H1 (cell line): ENCODE data around the gene ENOX2. TPM values are rescaled to one million over a fixed set of nuclear protein-coding genes. Genes with fewer than 3 reads are reported as not detected.

ENCODE experiments used
- CTCF ChIA-PET: fragments of 300-600 bp; sonication (Branson Sonifier 250); formaldehyde crosslinking; loops from one replicate; lab custom pipeline; 2021; ENCODE audit not compliant: partially characterized antibody; lab: Charles Lee
- POLR2A ChIA-PET: fragments of 300-600 bp; sonication (Branson Sonifier 250); formaldehyde crosslinking; loops from one replicate; lab custom pipeline; 2021; ENCODE audit warnings: inconsistent platforms; ENCODE audit not compliant: partially characterized antibody; lab: Charles Lee
- DNase-seq, 2 experiments: peaks; one replicate each; pipeline versions ENCODE4 v3.0.0 to v3.0.0-alpha.2; 2010 to 2022; ENCODE audit warnings: low spot score in 2 of 2, low read depth in 1 of 2, mixed read lengths in 1 of 2
- FAIRE-seq: peaks from 2 replicates; lab custom pipeline; 2011; peaks lifted over from hg19 to GRCh38; lab: Jason Lieb, UNC
- H2AFZ ChIP-seq: 2 replicates; pipeline ENCODE4 v1.8.1; 2012; ENCODE audit warnings: low read length, inconsistent platforms
- H2AK5ac ChIP-seq: 2 replicates; pipeline ENCODE4 v1.6.1; 2013; ENCODE audit warnings: low read depth, low read length
- H2BK120ac ChIP-seq: replicated peaks from 2 replicates; pipeline ENCODE3; 2013; ENCODE audit warnings: low read depth, low read length, inconsistent platforms
- H2BK12ac ChIP-seq: 2 replicates; pipeline ENCODE4 v1.6.1; 2013; ENCODE audit warnings: low read depth, low read length
- H2BK15ac ChIP-seq: 2 replicates; pipeline ENCODE4 v1.6.1; 2013; ENCODE audit warnings: low read length
- H2BK20ac ChIP-seq: 2 replicates; pipeline ENCODE4 v1.6.1; 2013; ENCODE audit warnings: low read length
- H2BK5ac ChIP-seq: 2 replicates; pipeline ENCODE4 v1.6.1; 2013; ENCODE audit warnings: low read depth, low read length
- H3K14ac ChIP-seq: 2 replicates; pipeline ENCODE4 v1.6.1; 2013; ENCODE audit warnings: inconsistent platforms; ENCODE audit not compliant: insufficient read length
- H3K18ac ChIP-seq: 2 replicates; pipeline ENCODE4 v1.6.1; 2013; ENCODE audit warnings: low read length; ENCODE audit errors: extremely low read depth
- H3K23ac ChIP-seq: 2 replicates; pipeline ENCODE4 v1.6.1; 2013; ENCODE audit warnings: inconsistent platforms; ENCODE audit not compliant: insufficient read length
- H3K23me2 ChIP-seq: 2 replicates; pipeline ENCODE4 v1.6.1; 2013; ENCODE audit warnings: low read depth, low read length
- H3K27ac ChIP-seq: 2 replicates; pipeline ENCODE4 v1.6.1; 2011; ENCODE audit warnings: low read depth, low read length, inconsistent platforms
- H3K27me3 ChIP-seq, 4 experiments: replicated peaks in 1 of 4; 1 replicate in 1 of 4; 2 replicates in 3 of 4; pipeline versions ENCODE4 v1.6.1 to v1.8.1; 2011 to 2013; ENCODE audit warnings: low read length in 3 of 4, mild to moderate bottlenecking in 3 of 4, inconsistent platforms in 2 of 4, mixed read lengths in 2 of 4, moderate library complexity in 1 of 4; ENCODE audit not compliant: control insufficient read depth in 3 of 4, insufficient read depth in 3 of 4; ENCODE audit errors: extremely low read depth in 1 of 4
- H3K36me3 ChIP-seq, 4 experiments: 2 replicates each; pipeline versions ENCODE4 v1.6.1 to v1.8.1; 2011 to 2013; ENCODE audit warnings: mild to moderate bottlenecking in 4 of 4, low read length in 3 of 4, moderate library complexity in 2 of 4, control low read depth in 1 of 4, inconsistent platforms in 1 of 4; ENCODE audit not compliant: insufficient read depth in 4 of 4, control insufficient read depth in 2 of 4
- H3K4ac ChIP-seq: replicated peaks from 2 replicates; pipeline ENCODE3; 2013; ENCODE audit warnings: low read length, low read depth, mixed read lengths, inconsistent platforms; ENCODE audit not compliant: insufficient read length
- H3K4me1 ChIP-seq, 4 experiments: replicated peaks in 1 of 4; 1 replicate in 1 of 4; 2 replicates in 3 of 4; pipeline versions ENCODE4 v1.6.1 to v1.8.1; 2011 to 2013; ENCODE audit warnings: low read length in 3 of 4, inconsistent platforms in 2 of 4, mixed read lengths in 1 of 4; ENCODE audit not compliant: insufficient read depth in 4 of 4, control insufficient read depth in 3 of 4
- H3K4me2 ChIP-seq, 2 experiments: 2 replicates each; pipeline versions ENCODE4 v1.6.1 to v1.8.1; 2011 to 2013; ENCODE audit warnings: low read depth in 2 of 2, low read length in 2 of 2, control low read depth in 1 of 2, inconsistent platforms in 1 of 2, mild to moderate bottlenecking in 1 of 2; ENCODE audit not compliant: insufficient read depth in 1 of 2
- H3K4me3 ChIP-seq, 4 experiments: fragments of 200-600, 300-600 bp in 1 of 4; sonication (generic), shearing (Covaris generic), sonication (Bioruptor Twin) in 1 of 4; 2 replicates each; pipeline versions ENCODE4 v1.5.1 to v1.8.1; 2011 to 2016; ENCODE audit warnings: low read length in 4 of 4, low read depth in 3 of 4, control low read depth in 2 of 4, inconsistent platforms in 2 of 4, mild to moderate bottlenecking in 2 of 4, mixed read lengths in 1 of 4, moderate library complexity in 1 of 4; ENCODE audit not compliant: insufficient read depth in 2 of 4; ENCODE audit errors: extremely low read depth in 1 of 4
- H3K56ac ChIP-seq: replicated peaks from 2 replicates; pipeline ENCODE3; 2013; ENCODE audit warnings: low read depth, mild to moderate bottlenecking, mixed read lengths, low read length, inconsistent platforms; ENCODE audit not compliant: insufficient read length
- H3K79me1 ChIP-seq: 2 replicates; pipeline ENCODE4 v1.6.1; 2013; ENCODE audit warnings: low read depth, low read length, control low read depth
- H3K79me2 ChIP-seq, 2 experiments: 2 replicates each; pipeline versions ENCODE4 v1.6.1 to v1.8.1; 2012 to 2013; ENCODE audit warnings: low read length in 2 of 2, mild to moderate bottlenecking in 2 of 2, inconsistent platforms in 1 of 2; ENCODE audit not compliant: insufficient read depth in 2 of 2, control insufficient read depth in 1 of 2
- H3K9ac ChIP-seq, 4 experiments: replicated peaks in 1 of 4; 1 replicate in 1 of 4; 2 replicates in 3 of 4; pipeline versions ENCODE4 v1.6.1 to v1.8.1; 2011 to 2013; ENCODE audit warnings: low read depth in 3 of 4, low read length in 3 of 4, control low read depth in 2 of 4, mild to moderate bottlenecking in 2 of 4, moderate library complexity in 2 of 4, inconsistent platforms in 1 of 4; ENCODE audit errors: extremely low read depth in 1 of 4
- H3K9me3 ChIP-seq, 2 experiments: 2 replicates each; pipeline versions ENCODE4 v1.6.1 to v1.8.1; 2012 to 2013; ENCODE audit warnings: mild to moderate bottlenecking in 2 of 2, moderate library complexity in 2 of 2, control low read depth in 1 of 2, inconsistent platforms in 1 of 2, low read depth in 1 of 2, low read length in 1 of 2, mixed read lengths in 1 of 2; ENCODE audit not compliant: insufficient read depth in 2 of 2
- H4K20me1 ChIP-seq, 2 experiments: replicated peaks in 1 of 2; 2 replicates each; pipeline versions ENCODE3 to v1.8.1; 2011 to 2013; ENCODE audit warnings: inconsistent platforms in 2 of 2, low read length in 2 of 2, mild to moderate bottlenecking in 1 of 2; ENCODE audit not compliant: insufficient read depth in 2 of 2, control insufficient read depth in 1 of 2
- H4K5ac ChIP-seq: 2 replicates; pipeline ENCODE4 v1.6.1; 2013; ENCODE audit warnings: low read length, low read depth, mixed read lengths, inconsistent platforms; ENCODE audit not compliant: insufficient read length
- H4K8ac ChIP-seq: 2 replicates; pipeline ENCODE4 v1.8.0; 2013; ENCODE audit warnings: mild to moderate bottlenecking, moderate library complexity, low read length, inconsistent platforms; ENCODE audit not compliant: insufficient read depth; ENCODE audit errors: extremely low read depth
- H4K91ac ChIP-seq: replicated peaks from 2 replicates; pipeline ENCODE3; 2013; ENCODE audit warnings: low read length, mixed read lengths, inconsistent platforms; ENCODE audit not compliant: insufficient read length
- EGR1 ChIP-seq: IDR thresholded peaks from 2 replicates; pipeline ENCODE4 v1.6.1; 2011; ENCODE audit warnings: low read depth, low read length, borderline replicate concordance
- HDAC6 ChIP-seq: IDR thresholded peaks from one replicate; pipeline ENCODE4 v1.7.1; 2012; ENCODE audit warnings: low read depth, mild to moderate bottlenecking, inconsistent platforms, low read length, moderate library complexity
- RNF2 ChIP-seq: fragments of 200-900, 300-1000 bp; sonication (generic); IDR thresholded peaks from 2 replicates; pipeline ENCODE4 v1.7.1; 2016; ENCODE audit warnings: borderline replicate concordance, low read depth, mild to moderate bottlenecking, antibody characterized with exemption, low read length; ENCODE audit not compliant: poor library complexity, severe bottlenecking; ENCODE audit errors: missing control alignments
- SIRT6 ChIP-seq: IDR thresholded peaks from one replicate; pipeline ENCODE4 v1.7.1; 2012; ENCODE audit warnings: low read length, inconsistent platforms
- WGBS, 2 experiments: shearing (Covaris generic) in 1 of 2; methylation state at CpG; one replicate each; pipeline versions ENCODE4 v1.1.6 to v1.1.7; 2013 to 2015; ENCODE audit warnings: low lambda C conversion rate in 2 of 2, mixed read lengths in 2 of 2, inconsistent platforms in 1 of 2, low coverage in 1 of 2, missing lambda C conversion rate in 1 of 2; ENCODE audit not compliant: insufficient replicate concordance in 2 of 2, insufficient coverage in 1 of 2, insufficient read length in 1 of 2; ENCODE audit errors: extremely low coverage in 1 of 2, missing lambda C conversion rate in 1 of 2; 5-methylcytosine and 5-hydroxymethylcytosine counted together
- polyA plus RNA-seq, 7 experiments: library from polyadenylated mRNA; depleted of rRNA in 3 of 7; stranded (reverse) in 5 of 7; unstranded in 2 of 7; fragments of >200 nt in 5 of 7; fragments of 200-250 nt in 2 of 7; gene quantifications; 1 replicate in 5 of 7; 2 replicates in 1 of 7; 4 replicates in 1 of 7; pipeline versions ENCODE4 v1.2.1 to v1.2.3, GENCODE V29; 2011 to 2013; ENCODE audit warnings: missing spikeins in 2 of 7, mixed read lengths in 2 of 7
- total RNA-seq: library from RNA; stranded (reverse); fragmentation: NEBNext Ultra II Directional; extraction: Animal tissue kit (Norgen Biotek cat#: 25700); gene quantifications from 2 replicates; pipeline ENCODE4 v1.2.1, GENCODE V29; 2021

Gene ENOX2
- total and polyA plus RNA-seq, 2 of the 8 experiments (the other 6 are each of a cell fraction or from before 2014, with no cell fraction given), result 4.5 to 12.3 TPM

DNA sequence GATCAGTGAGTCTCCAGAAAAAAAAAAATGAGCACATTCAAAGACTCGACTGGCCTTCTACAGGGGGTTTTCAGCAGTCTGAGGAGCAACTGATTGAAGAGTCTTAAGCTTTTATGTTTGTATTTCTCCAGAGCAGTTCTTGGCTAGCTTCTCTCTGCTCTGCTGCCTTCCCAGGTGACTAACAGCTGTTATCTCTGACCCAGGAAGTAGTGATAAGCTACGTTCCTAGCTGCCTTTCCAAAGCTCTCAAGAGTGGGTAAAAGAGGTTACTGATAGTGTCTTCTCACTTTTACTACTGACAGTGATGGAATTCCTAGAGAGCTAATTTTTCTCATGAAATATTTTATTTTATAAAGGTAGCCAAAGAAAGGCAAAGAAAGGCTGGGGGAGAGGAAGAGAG, 66.6 kb downstream of the ENOX2 start:
- Histone ChIP-seq H4K20me1 (no peaks in the 10 kb centered on the region), H4K8ac (no peak overlapping the region), H3K18ac (no peak overlapping the region), H2BK5ac (no peak overlapping the region), H2BK15ac (no peak overlapping the region), H3K56ac (no peak overlapping the region), H2AFZ (no peak overlapping the region), H3K4me3 (no peak overlapping the region), H3K4me1 (0 out of 7 replicates have a peak, but pooled peaks cover 0 to 4% (median 0%) of the 10 kb centered on the region in 4 experiments), H3K14ac (no peak overlapping the region), H3K23ac (no peak overlapping the region), H3K36me3 (no peaks in the 10 kb centered on the region), H4K91ac (no peak overlapping the region), H3K23me2 (no peaks in the 10 kb centered on the region), H4K5ac (no peak overlapping the region), H3K79me1 (no peaks in the 10 kb centered on the region), H3K4me2 (no peak overlapping the region), H3K79me2 (no peaks in the 10 kb centered on the region), H2BK20ac (no peak overlapping the region), H3K27ac (no peak overlapping the region), H3K9ac (no peak overlapping the region), H2BK12ac (no peak overlapping the region), H3K4ac (no peak overlapping the region), H2BK120ac (no peak overlapping the region), H3K27me3 (no peaks in the 10 kb centered on the region), H2AK5ac (no peak overlapping the region), H3K9me3 (no peaks in the 10 kb centered on the region)
- no peak for FAIRE-seq
- no peak for DNase-seq
- CTCF ChIA-PET, result no interaction called here
- 75% methylated on average over 2 of the region's 2 CpGs; no CpG with 5 or more reads in 1 of the 2 experiments for WGBS, 2 experiments
- TF ChIP-seq RNF2 (no peak), SIRT6 (no peak), EGR1 (no peak), HDAC6 (no peak)
- POLR2A ChIA-PET, result interaction anchor here (0.7 kb wide), 1 partner anchor 13 kb away, joined by 3 read pairs; no protein-coding TSS in a partner anchor
